Activated gamma-delta T cell (primary cell): ENCODE data around the gene PHF11.

Experiments used
- DNase-seq: peaks from one replicate; lab custom pipeline; 2025; lab: John Stamatoyannopoulos, UW

PHF11 gene

GRCh38 chr13:49498206-49498605 is 2.5 kb downstream of the PHF11 start:
- no peak for DNase-seq

- no peak for DNase-seq
These were observed 4.3 kb downstream of the PHF11 start for GRCh38 chr13:49499889-49500660.

- DNase-seq: no peak
These were observed 7.2 kb downstream of the PHF11 start for GRCh38 chr13:49502954-49503353.

GRCh38 chr13:49503951-49504350 is 8.2 kb downstream of the PHF11 start:
- DNase-seq: no peak

GRCh38 chr13:49512578-49512977 is 16.8 kb downstream of the PHF11 start:
- DNase-seq: no peak

- no peak for DNase-seq
These were observed 20.7 kb downstream of the PHF11 start for GRCh38 chr13:49516467-49516866.

GRCh38 chr13:49517461-49517860 is 21.7 kb downstream of the PHF11 start:
- DNase-seq: no peak

- DNase-seq: no peak
These were observed 25.5 kb downstream of the PHF11 start for GRCh38 chr13:49521224-49521623.

- DNase-seq: no peak
These were observed 29.2 kb downstream of the PHF11 start for GRCh38 chr13:49524740-49525501.

GRCh38 chr13:49527123-49527522 is 31.4 kb downstream of the PHF11 start:
- no peak for DNase-seq

GRCh38 chr13:49528161-49528560 is 32.4 kb downstream of the PHF11 start:
- no peak for DNase-seq

GRCh38 chr13:49530457-49530856 is 34.7 kb downstream of the PHF11 start:
- no peak for DNase-seq

GRCh38 chr13:49532593-49532992 is 36.8 kb downstream of the PHF11 start:
- no peak for DNase-seq

- DNase-seq: no peak
These were observed 37.3 kb downstream of the PHF11 start for GRCh38 chr13:49533011-49533410.

GRCh38 chr13:49533591-49534269 is 38.0 kb downstream of the PHF11 start:
- no peak for DNase-seq

GRCh38 chr13:49536144-49536873 is 40.6 kb downstream of the PHF11 start:
- DNase-seq: no peak

GRCh38 chr13:49538404-49538803 is 42.7 kb downstream of the PHF11 start:
- no peak for DNase-seq

- DNase-seq: no peak
These were observed 43.6 kb downstream of the PHF11 start for GRCh38 chr13:49539313-49539712.

GRCh38 chr13:49539746-49540145 is 44.0 kb downstream of the PHF11 start:
- DNase-seq: no peak

- no peak for DNase-seq
These were observed 44.8 kb downstream of the PHF11 start for GRCh38 chr13:49540552-49540951.

GRCh38 chr13:49543656-49544055 is 47.9 kb downstream of the PHF11 start:
- DNase-seq: no peak

- no peak for DNase-seq
These were observed 49.9 kb downstream of the PHF11 start for GRCh38 chr13:49545661-49546060.
